ENCODE measurements around the gene BBS5. TPM values are rescaled to one million over a fixed set of nuclear protein-coding genes. Genes with fewer than 3 reads are reported as not detected.

BBS5 gene
- total RNA-seq, 1 donor from 2014 or later = 3.3 TPM

- DNase-seq = no peak
- Mint-ChIP-seq H3K9me3 (ENCODE audit: unreplicated experiment) (peaks cover 2% of the 10 kb centered on the region), H3K27me3 (ENCODE audit: unreplicated experiment) (no peaks in the 10 kb centered on the region), H3K27ac (ENCODE audit: unreplicated experiment) (no peak overlapping the region), H3K4me1 (ENCODE audit: low read depth, unreplicated experiment) (no peaks in the 10 kb centered on the region), H3K4me3 (ENCODE audit: unreplicated experiment) (no peak overlapping the region), H3K36me3 (ENCODE audit: unreplicated experiment) (no peaks in the 10 kb centered on the region)
- no peak for TF ChIP-seq CTCF (IDR thresholded peaks at IDR 0.05; ENCODE audit: partially characterized antibody, unreplicated experiment)
These were observed 16.1 kb downstream of the BBS5 start for GRCh38 chr2:169495310-169495928.

- Mint-ChIP-seq H3K4me1 (ENCODE audit: low read depth, unreplicated experiment) (no peaks in the 10 kb centered on the region), H3K27ac (ENCODE audit: unreplicated experiment) (no peak overlapping the region), H3K27me3 (ENCODE audit: unreplicated experiment) (no peaks in the 10 kb centered on the region), H3K36me3 (ENCODE audit: unreplicated experiment) (peaks cover 7% of the 10 kb centered on the region), H3K4me3 (ENCODE audit: unreplicated experiment) (no peak overlapping the region), H3K9me3 (ENCODE audit: unreplicated experiment) (peaks cover 1% of the 10 kb centered on the region)
- no peak for DNase-seq
- TF ChIP-seq CTCF (IDR thresholded peaks at IDR 0.05; ENCODE audit: partially characterized antibody, unreplicated experiment) = no peak
These were observed 25.4 kb downstream of the BBS5 start for GRCh38 chr2:169504651-169505050.

GRCh38 chr2:169507698-169508097 lies 28.4 kb downstream of the BBS5 start:
- Mint-ChIP-seq H3K4me3 (ENCODE audit: unreplicated experiment) (no peak overlapping the region), H3K4me1 (ENCODE audit: low read depth, unreplicated experiment) (no peaks in the 10 kb centered on the region), H3K27ac (ENCODE audit: unreplicated experiment) (no peak overlapping the region), H3K27me3 (ENCODE audit: unreplicated experiment) (no peaks in the 10 kb centered on the region), H3K9me3 (ENCODE audit: unreplicated experiment) (peaks cover 1% of the 10 kb centered on the region), H3K36me3 (ENCODE audit: unreplicated experiment) (peaks cover 7% of the 10 kb centered on the region)
- no peak for DNase-seq
- no peak for TF ChIP-seq CTCF (IDR thresholded peaks at IDR 0.05; ENCODE audit: partially characterized antibody, unreplicated experiment)

- H3K4me1 Mint-ChIP-seq (ENCODE audit: low read depth, unreplicated experiment) = peaks cover 2% of the 10 kb centered on the region
- H3K9me3 Mint-ChIP-seq (ENCODE audit: unreplicated experiment) = peaks cover 1% of the 10 kb centered on the region
- no peak for DNase-seq
- H3K27ac Mint-ChIP-seq (ENCODE audit: unreplicated experiment) = no peak within 1 kb of the TSS
- peaks cover 3% of the 10 kb centered on the region for H3K36me3 Mint-ChIP-seq (ENCODE audit: unreplicated experiment)
- H3K27me3 Mint-ChIP-seq (ENCODE audit: unreplicated experiment) = no peaks in the 10 kb centered on the region
- TF ChIP-seq CTCF (IDR thresholded peaks at IDR 0.05; ENCODE audit: partially characterized antibody, unreplicated experiment) = no peak
- no peak within 1 kb of the TSS for H3K4me3 Mint-ChIP-seq (ENCODE audit: unreplicated experiment)
These were observed 30.1 kb downstream of the BBS5 start, which contains the start of gene KLHL41 for GRCh38 chr2:169509298-169509885. Gene KLHL41 (plus strand): TSS chr2:169509702. CDS start chr2:169509779, 77 bp downstream.

- H3K36me3 Mint-ChIP-seq (ENCODE audit: unreplicated experiment) = no peaks in the 10 kb centered on the region
- H3K27me3 Mint-ChIP-seq (ENCODE audit: unreplicated experiment) = no peaks in the 10 kb centered on the region
- H3K4me3 Mint-ChIP-seq (ENCODE audit: unreplicated experiment) = no peak overlapping the region
- peaks cover 1% of the 10 kb centered on the region for H3K9me3 Mint-ChIP-seq (ENCODE audit: unreplicated experiment)
- peaks cover 2% of the 10 kb centered on the region for H3K4me1 Mint-ChIP-seq (ENCODE audit: low read depth, unreplicated experiment)
- no peak for TF ChIP-seq CTCF (IDR thresholded peaks at IDR 0.05; ENCODE audit: partially characterized antibody, unreplicated experiment)
- no peak for DNase-seq
- H3K27ac Mint-ChIP-seq (ENCODE audit: unreplicated experiment) = no peak overlapping the region
These were observed 30.7 kb downstream of the BBS5 start for GRCh38 chr2:169509955-169510354.
